RWPE2 (cell line): ENCODE results near the gene ZNF587.

Experiments
- ATAC-seq: fragments of 200-7000 bp; cut with Tn5 transposase; 3 replicates; pipeline ENCODE4 v1.9.1; 2021; ENCODE audit warnings: low read depth
- DNase-seq: peaks from one replicate; pipeline ENCODE4 v3.0.0-alpha.2; 2020; ENCODE audit warnings: low spot score
- H3K27ac ChIP-seq: fragments of 450-650 bp; 2 replicates; pipeline ENCODE4 v1.5.1; 2017; ENCODE audit warnings: mild to moderate bottlenecking; ENCODE audit not compliant: poor library complexity, severe bottlenecking
- H3K27me3 ChIP-seq: fragments of 250-450 bp; sonication (Bioruptor Pico); 2 replicates; pipeline ENCODE4 v1.5.1; 2021; ENCODE audit warnings: mild to moderate bottlenecking, moderate library complexity; ENCODE audit not compliant: insufficient read depth, poor library complexity, severe bottlenecking
- H3K36me3 ChIP-seq: fragments of 250-450 bp; sonication (Bioruptor Pico); 2 replicates; pipeline ENCODE4 v1.5.1; 2020; ENCODE audit warnings: low read depth, mild to moderate bottlenecking, moderate library complexity
- H3K4me1 ChIP-seq: fragments of 250-450 bp; sonication (Bioruptor Pico); 2 replicates; pipeline ENCODE4 v1.5.1; 2021; ENCODE audit warnings: mild to moderate bottlenecking, moderate library complexity; ENCODE audit not compliant: insufficient read depth, poor library complexity, severe bottlenecking
- H3K4me3 ChIP-seq: fragments of 250-450 bp; sonication (Bioruptor Pico); 2 replicates; pipeline ENCODE4 v1.5.1; 2021; ENCODE audit warnings: mild to moderate bottlenecking, moderate library complexity; ENCODE audit not compliant: severe bottlenecking
- H3K9me3 ChIP-seq: fragments of 250-450 bp; sonication (Bioruptor Pico); 2 replicates; pipeline ENCODE4 v1.5.1; 2021; ENCODE audit warnings: mild to moderate bottlenecking, moderate library complexity; ENCODE audit not compliant: severe bottlenecking
- CTCF ChIP-seq: fragments of 450-650 bp; IDR thresholded peaks from one replicate; pipeline ENCODE4 v1.5.1; 2017; ENCODE audit warnings: mild to moderate bottlenecking, moderate library complexity; ENCODE audit not compliant: poor library complexity, severe bottlenecking

ZNF587 gene

DNA sequence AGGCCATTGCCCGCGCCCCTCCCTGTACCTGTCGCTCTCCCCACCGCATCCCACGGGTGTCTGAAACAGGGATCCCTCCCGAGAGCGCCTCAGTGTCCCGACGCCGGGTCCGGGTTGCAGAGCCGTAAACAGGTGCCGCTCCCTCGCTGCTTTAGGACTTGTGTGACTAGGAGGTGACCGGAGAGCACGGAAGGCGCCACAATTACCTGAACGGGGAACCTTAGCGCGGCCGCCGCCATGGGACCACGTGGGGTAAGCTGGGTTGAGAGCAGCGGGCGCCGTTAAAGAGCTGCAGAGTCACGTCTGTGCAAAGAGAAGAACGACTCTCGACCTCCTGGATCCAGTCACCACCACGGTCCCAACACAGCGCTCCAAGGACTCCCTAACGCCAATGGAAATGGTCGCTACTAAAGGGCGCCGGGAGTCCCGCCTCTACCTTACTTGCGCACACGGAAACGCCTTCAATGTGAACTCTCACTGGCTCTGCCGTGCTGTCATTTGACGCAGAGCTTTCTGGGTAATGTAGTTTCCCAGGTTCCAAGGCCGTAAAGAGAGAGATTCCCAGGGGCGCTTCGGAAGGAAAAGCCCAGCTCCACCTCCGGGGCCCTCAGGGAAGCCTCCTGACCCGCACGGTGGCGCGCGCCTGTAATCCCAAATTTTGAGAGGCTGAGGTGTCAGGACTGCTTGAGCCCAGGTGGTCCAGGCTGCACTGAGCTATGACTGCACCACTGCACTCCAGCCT lies 35.0 kb upstream of the ZNF587 start, which contains the start of gene ZNF552:
ZNF552 (minus strand) TSS at position 409 of the 742 bp plus-strand sequence; CDS start at position 239, 170 bp downstream.
- Histone ChIP-seq H3K27me3 (no peaks in the 10 kb centered on the region), H3K27ac (peak within 1 kb of the TSS; percentile 23), H3K4me1 (no peaks in the 10 kb centered on the region), H3K4me3 (peak within 1 kb of the TSS; percentile 73), H3K36me3 (peaks cover 31% of the 10 kb centered on the region), H3K9me3 (no peaks in the 10 kb centered on the region)
- peak; percentile 83 for DNase-seq
- ATAC-seq: peak; percentile 91
- no peak for TF ChIP-seq CTCF

GRCh38 chr19:57815247-57816075 lies 34.2 kb upstream of the ZNF587 start:
- peaks cover 24% of the 10 kb centered on the region for H3K36me3 ChIP-seq
- ATAC-seq: no peak
- H3K27ac ChIP-seq: no peak overlapping the region
- H3K4me1 ChIP-seq: no peaks in the 10 kb centered on the region
- H3K27me3 ChIP-seq: no peaks in the 10 kb centered on the region
- TF ChIP-seq CTCF: no peak
- no peaks in the 10 kb centered on the region for H3K9me3 ChIP-seq
- peak overlapping the region; percentile 73 for H3K4me3 ChIP-seq
- DNase-seq: no peak

- H3K27ac ChIP-seq: no peak overlapping the region
- no peak for TF ChIP-seq CTCF
- H3K4me1 ChIP-seq: no peaks in the 10 kb centered on the region
- H3K4me3 ChIP-seq: no peak overlapping the region
- ATAC-seq (no peak), DNase-seq (no peak)
- peaks cover 16% of the 10 kb centered on the region for H3K36me3 ChIP-seq
- H3K27me3 ChIP-seq: no peaks in the 10 kb centered on the region
- H3K9me3 ChIP-seq: no peaks in the 10 kb centered on the region
These were observed 33.0 kb upstream of the ZNF587 start for GRCh38 chr19:57816652-57817051.

DNA sequence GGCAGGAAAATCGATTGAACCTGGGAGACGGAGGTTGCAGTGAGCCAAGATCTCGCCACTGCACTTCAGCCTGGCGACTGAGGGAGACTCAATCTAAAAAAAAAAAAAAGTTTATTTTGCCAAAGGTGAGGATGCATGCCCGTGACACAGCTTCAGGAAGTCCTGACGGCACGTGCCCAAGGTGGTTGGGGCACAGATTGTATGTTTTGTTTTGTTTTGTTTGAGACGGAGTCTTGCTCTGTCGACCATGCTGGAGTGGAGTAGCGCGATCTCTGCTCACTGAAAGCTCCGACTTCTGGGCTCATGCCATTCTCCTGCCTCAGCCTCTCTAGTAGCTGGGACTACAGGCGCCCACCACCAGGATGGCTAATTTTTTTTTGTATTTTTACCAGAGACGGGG lies 31.7 kb upstream of the ZNF587 start:
- no peak for TF ChIP-seq CTCF
- H3K9me3 ChIP-seq: no peaks in the 10 kb centered on the region
- no peak overlapping the region for H3K4me3 ChIP-seq
- ATAC-seq (no peak), DNase-seq (no peak)
- no peak overlapping the region for H3K27ac ChIP-seq
- H3K36me3 ChIP-seq: peaks cover 13% of the 10 kb centered on the region
- no peaks in the 10 kb centered on the region for H3K4me1 ChIP-seq
- no peaks in the 10 kb centered on the region for H3K27me3 ChIP-seq
